Measurements from ENCODE around the gene ICOS.

The ICOS gene, protein sequence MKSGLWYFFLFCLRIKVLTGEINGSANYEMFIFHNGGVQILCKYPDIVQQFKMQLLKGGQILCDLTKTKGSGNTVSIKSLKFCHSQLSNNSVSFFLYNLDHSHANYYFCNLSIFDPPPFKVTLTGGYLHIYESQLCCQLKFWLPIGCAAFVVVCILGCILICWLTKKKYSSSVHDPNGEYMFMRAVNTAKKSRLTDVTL

DNA sequence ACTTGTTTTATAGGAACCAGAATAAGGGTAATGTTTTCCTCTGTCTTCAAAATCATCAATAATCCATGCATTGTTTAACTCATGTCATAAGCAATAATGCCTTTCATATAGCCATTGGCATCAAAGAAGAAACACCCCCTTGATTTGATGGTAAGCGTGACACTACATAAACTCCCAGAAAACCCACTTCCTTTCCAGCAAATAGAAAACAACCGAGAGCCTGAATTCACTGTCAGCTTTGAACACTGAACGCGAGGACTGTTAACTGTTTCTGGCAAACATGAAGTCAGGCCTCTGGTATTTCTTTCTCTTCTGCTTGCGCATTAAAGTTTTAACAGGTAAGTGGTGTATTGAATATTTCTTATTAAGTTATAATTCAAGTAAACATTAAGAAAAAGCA lies at the start of gene ICOS:
TSS of gene ICOS (plus strand) at position 229 of the 400 bp plus-strand sequence. CDS start at position 281, 52 bp downstream.
- DNase-seq: no peak

DNA sequence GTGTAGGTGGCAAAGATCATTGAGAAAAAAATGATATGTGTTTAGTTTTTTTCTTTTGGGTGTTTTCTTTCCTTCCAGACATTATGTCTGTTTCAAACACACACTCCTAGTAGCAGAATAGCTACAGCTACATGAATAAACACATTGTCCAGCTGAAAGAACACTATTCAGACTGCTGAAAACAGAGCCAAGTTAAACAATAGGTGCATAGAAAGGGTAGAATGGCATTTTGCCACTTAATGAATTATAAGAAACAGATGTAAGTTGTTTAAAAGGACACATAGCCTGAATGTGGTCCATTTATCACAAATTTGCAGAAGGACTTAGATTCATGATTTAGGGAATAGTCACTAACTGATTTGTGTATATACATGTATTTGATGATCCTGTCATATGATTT lies 48.9 kb upstream of the ICOS start:
- peak; percentile 63 for DNase-seq

DNA sequence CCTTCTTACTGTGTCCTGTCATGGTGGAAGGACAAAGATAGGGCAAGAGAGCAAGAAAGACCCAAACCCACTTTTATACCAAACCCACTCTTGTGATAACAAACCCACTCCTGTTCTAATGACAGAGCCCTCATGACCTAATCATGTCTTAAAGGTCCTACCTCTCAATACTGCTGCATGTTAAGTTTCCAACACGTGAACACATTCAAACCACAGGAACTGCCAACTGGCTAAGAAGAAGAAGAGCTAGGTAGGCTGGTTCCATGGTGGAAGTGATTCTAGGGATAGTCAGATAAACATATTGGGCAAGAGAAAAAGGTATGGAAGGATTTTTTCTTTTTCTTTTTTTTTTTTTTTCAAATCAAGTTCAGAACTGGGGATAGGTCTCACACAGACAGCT lies 47.0 kb upstream of the ICOS start:
- DNase-seq: no peak

- no peak for DNase-seq
Observed at GRCh38 chr2:203889944-203890343, 46.6 kb upstream of the ICOS start.

DNA sequence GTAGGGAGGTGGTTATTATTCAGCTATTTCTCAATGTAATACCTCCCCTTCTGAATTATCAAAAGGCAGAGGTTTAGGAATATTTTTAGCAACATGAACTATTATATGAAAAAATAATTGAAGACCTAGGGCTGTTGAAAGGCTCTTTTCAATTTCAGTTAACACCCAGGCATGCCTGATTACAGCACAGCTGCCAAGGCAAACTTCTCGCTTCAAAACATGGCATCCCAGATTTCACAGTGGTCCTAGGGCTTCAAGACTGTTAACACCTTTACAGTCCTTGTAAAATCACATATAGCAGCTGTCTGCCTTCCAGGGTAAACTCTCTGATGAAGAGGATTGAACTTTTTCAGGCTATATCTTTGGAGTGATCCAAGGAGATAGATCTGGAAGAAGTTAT lies 45.8 kb upstream of the ICOS start:
- DNase-seq: no peak

GRCh38 chr2:203891474-203891873 lies 45.1 kb upstream of the ICOS start:
- DNase-seq: no peak

GRCh38 chr2:203892207-203892606 lies 44.4 kb upstream of the ICOS start:
- DNase-seq: no peak

DNA sequence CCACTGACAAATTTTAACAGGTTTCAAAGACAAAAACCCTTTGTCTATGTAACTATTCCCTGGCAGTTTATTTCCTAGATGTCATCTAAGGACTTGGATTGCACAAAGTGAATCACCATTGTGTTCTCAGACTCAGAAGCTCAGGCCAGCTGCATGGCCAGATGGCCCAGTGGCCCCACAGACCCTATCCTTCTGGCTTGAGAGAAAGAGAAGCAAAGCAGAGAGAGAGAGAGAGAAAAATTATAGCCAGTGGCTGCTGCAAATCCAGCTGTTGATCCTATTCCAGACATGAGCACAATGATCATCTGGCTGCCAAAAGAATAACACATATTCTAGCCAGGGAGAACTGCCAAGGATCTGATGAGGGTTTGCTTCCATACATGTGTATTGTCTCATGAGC lies 43.2 kb upstream of the ICOS start:
- no peak for DNase-seq

DNA sequence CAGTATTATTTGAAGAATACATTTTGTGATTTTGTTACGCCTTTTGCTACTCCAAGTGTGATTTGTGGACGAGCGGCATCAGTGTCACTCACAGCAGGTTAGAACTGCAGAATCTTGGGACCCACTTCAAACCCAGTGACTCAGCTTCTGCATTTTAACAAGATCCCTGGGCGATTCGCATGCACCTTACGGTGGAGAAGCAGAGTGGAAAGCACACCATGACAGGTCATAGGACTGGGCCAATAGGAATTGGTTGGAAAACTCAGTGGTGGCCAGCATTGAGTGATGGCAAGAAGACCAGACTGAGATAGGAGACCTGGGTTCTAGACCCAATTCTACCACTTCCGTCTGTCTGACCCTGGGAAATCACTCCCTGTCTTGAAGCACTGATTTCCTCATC lies 42.7 kb upstream of the ICOS start:
- no peak for DNase-seq

DNA sequence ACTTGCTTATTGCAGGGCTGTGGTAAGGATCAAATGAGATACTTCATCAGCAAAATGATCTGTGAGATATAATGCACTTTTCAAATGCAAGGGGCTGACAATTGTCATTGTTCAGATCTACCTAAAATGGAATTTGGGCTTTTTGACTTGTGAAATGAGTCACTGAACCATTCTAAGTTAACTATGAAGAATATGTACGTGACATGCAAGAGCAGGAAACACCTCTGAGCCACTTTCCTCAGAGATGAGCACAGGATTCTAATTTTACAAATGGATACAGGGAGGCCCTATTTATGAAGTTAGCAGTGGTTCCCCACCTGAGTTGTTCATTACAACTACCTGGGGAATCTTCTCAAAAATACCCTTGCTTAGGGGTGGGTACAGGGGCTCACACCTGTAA lies 42.3 kb upstream of the ICOS start:
- DNase-seq: no peak

DNA sequence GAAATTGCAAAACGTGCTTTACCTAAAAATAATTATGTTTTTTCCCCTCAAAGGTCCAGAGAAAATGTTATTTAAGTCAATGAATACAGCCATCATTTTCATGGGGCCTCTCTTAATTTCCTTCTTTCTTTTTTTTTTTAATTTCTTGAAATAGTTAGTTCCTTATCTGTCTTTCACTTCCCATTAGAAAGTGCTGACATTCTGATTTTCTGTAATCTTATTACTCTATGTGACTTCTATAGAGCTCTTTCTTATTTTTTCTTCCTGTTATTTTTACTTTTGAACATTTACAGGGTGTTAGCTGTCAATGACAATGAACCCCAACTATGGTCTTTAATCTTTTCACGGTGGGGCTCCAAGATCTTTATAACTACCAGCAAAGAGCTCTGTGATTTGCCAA lies 39.0 kb upstream of the ICOS start:
- no peak for DNase-seq

DNA sequence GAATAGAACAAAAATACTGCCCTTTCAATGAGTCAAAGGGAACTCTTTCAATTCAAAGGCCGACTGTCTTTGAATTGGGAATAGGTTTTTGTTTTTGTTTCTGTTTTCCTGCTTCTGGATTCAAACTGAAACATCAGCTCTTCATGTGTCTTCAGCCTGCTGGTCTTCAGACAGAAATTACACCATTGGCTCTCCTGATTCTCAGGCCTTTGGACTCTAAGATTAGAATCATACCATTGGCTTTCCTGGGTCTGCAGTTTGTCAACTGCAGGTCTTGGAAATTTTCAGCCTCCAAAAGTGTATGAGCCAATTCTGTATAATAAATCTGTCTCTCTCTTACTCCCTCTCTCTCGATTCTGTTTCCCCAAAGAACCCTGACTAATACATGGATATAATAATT lies 37.9 kb upstream of the ICOS start:
- DNase-seq: no peak

GRCh38 chr2:203900253-203900652 lies 36.3 kb upstream of the ICOS start:
- DNase-seq: no peak

GRCh38 chr2:203904022-203904421 lies 32.5 kb upstream of the ICOS start:
- no peak for DNase-seq

- DNase-seq: no peak
Observed at GRCh38 chr2:203905656-203906055, 30.9 kb upstream of the ICOS start.

DNA sequence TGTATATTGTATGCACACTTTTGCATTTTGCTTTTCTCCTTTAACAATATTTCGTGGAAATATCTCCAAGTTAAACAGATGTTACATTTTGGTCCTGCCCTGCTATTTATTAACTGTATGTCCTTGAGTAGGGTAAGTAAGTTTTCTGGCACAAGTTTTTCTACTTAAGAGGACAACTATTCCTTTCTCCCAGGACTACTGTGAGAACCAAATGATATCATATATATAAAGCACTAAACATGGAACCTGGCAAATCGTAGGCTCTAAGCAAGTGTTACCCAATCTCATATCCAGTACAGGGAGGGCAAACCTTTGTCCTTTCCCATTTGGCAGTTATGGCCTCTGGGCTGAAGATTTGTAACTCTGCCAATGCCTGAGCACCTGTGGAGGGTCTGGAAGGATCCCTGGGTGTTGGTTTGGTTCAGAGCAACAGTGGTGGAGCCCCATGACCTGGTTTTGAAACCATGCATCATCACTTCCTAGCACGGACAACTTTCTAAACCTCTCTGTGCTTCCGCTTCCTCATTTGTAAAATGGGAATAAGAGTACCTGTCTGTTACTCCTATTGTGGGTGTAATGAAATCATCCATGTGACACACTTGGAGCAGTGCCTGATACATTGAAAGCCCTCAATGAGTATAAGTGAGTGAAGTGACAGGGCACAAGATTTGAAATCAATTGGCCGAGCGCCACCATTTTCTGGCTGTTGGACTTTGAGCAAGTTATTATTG lies 28.3 kb upstream of the ICOS start:
- no peak for DNase-seq

DNA sequence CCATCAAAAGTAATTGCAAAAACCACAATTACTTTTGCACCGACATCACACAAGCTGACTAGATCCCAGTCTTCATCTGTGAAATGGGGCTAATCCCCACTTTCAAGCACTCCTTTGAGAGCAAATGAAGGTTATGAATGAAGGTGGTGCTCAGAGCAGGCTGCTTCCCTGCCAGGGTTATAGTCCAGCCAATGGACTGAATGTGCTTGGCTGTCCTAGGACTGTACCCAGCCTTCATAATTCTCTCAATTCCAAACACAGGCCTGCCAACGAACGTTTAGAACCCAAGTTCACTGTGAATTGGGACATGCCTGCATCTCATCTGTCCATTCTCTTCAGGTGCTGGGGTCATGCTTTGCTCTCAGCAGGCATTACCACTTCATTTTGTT lies 27.8 kb upstream of the ICOS start:
- no peak for DNase-seq

- peak; percentile 7 for DNase-seq
Observed at GRCh38 chr2:203909261-203909967, 27.1 kb upstream of the ICOS start.

DNA sequence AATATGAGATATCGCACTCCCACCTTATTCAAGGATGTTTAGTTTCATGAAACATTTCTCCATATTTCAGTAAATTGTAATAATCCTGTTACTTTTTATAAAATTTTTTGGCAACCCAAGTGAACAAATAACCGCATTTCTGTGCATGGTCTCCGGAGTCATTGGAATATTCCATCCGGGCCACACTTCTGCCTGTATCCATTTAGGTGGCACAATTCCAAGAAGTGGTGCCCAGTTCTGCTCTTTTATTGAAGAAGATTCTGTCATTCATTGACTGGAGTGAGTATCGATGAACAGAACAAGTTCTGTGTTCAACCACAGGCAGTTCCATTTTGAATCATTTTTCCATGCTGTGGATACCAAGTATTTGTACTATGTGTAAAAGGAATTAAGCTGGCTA lies 26.6 kb upstream of the ICOS start:
- DNase-seq: no peak

GRCh38 chr2:203913947-203914346 lies 22.6 kb upstream of the ICOS start:
- no peak for DNase-seq

DNA sequence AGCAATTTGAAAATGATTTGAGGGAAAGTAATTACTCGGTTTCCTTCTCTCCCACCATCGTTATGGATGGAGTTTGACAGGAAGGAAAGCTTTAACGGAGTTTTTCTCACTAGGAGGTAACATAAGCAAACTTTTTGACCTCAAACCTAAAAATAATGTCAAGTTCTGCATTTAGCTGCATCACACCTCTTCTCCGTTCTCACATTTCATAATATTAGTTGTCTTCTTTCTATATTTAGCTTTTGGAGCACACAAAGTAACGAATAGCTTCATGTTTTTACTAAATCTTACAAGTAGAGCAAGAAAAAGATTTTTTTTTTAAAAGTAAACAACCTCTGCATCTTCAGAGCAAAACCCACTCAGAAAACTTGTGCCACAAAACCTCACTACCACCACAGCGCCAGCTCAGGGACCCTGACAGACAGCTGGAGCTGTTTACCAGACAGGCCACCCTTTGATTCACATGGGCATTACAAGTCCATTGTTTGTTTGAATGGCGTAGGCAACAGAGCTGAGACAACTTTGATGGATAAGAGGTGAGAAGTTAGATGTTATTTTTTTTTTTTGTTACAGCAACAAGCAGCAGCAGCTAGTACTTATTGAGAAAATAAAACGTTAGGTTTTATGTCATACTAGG lies 21.9 kb upstream of the ICOS start:
- DNase-seq: no peak

- DNase-seq: no peak
Observed at GRCh38 chr2:203915256-203915655, 21.3 kb upstream of the ICOS start.

GRCh38 chr2:203916756-203917155 lies 19.8 kb upstream of the ICOS start:
- DNase-seq: no peak

DNA sequence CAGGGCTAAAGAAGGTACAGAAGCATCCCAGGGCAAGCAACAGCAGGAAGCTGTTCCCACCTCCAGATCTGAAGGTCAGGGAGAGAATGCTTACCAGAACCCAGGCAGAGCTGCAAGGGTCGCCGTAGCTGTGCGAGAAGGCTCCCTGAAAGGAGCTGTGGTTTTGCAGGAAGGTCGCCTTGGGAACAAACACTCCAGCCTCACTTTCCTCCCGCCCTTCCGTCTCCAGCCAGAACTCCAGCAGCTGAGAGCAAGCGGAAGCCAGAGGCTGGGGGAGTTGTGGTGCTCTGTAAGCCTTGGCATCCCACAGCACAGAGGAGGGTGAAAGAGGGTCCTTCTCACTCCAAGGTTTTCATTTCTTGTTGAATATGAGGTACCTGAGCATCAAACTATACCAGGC lies 18.3 kb upstream of the ICOS start:
- DNase-seq: no peak
